ENCODE measurements around the gene GUCA1A.

Gene GUCA1A

DNA sequence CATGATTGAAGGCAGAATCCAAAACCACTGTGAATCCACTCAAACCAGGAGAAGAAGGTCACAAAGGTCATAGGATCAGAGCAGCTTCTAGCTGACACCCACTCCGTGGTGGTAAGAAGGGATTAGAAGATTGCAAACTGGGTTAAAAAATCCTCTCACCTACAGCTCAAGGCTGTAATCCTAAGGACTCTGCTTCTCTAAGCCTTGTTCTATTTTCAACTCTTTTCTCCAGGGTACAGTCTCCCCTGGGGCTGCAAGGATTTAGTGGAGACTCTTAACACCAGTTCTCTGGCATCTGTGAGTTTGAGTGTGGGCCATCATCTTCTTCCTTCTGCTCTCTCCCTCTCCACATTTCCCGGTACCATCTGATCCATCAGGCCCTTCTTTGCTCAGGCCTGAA is at the start of gene GUCA1A:
TSS of gene GUCA1A (plus strand) at position 264 of the 400 bp plus-strand sequence. CDS start 250 bp downstream, outside the sequence.
- DNase-seq (ENCODE audit: low read depth) = no peak

GRCh38 chr6:42123379-42124103 is 49.6 kb upstream of the GUCA1A start:
- no peak for DNase-seq (ENCODE audit: low read depth)

- no peak for DNase-seq (ENCODE audit: low read depth)
Observed at GRCh38 chr6:42124223-42124836, 48.8 kb upstream of the GUCA1A start.

- no peak for DNase-seq (ENCODE audit: low read depth)
Observed at GRCh38 chr6:42125231-42125630, 47.9 kb upstream of the GUCA1A start.

- no peak for DNase-seq (ENCODE audit: low read depth)
Observed at GRCh38 chr6:42125663-42126062, 47.5 kb upstream of the GUCA1A start.

GRCh38 chr6:42128460-42129359 is 44.5 kb upstream of the GUCA1A start:
- no peak for DNase-seq (ENCODE audit: low read depth)

- DNase-seq (ENCODE audit: low read depth) = no peak
Observed at GRCh38 chr6:42129360-42129676, 43.8 kb upstream of the GUCA1A start.

- peak; percentile 26 for DNase-seq (ENCODE audit: low read depth)
Observed at GRCh38 chr6:42131531-42131930, 41.6 kb upstream of the GUCA1A start.

- DNase-seq (ENCODE audit: low read depth) = no peak
Observed at GRCh38 chr6:42133926-42134325, 39.2 kb upstream of the GUCA1A start.

GRCh38 chr6:42135161-42135560 is 38.0 kb upstream of the GUCA1A start:
- no peak for DNase-seq (ENCODE audit: low read depth)

DNA sequence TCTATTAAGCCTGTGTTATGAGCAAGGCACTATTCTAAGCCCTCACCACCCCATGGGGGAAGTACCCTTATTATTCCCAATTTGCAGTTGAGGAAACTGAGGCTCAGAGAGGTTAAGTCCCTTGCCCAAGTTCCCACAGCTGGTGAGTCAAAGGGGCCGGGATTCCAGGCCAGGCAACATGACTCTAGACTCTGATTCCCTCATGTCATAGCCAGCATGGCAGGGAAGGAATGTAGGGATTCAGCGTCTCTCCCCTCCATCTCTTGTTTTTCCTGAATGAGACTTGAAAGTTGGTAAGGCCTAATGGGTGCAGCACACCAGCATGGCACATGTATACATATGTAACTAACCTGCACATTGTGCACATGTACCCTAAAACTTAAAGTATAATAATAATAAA is 37.4 kb upstream of the GUCA1A start:
- DNase-seq (ENCODE audit: low read depth) = no peak

- peak; percentile 19 for DNase-seq (ENCODE audit: low read depth)
Observed at GRCh38 chr6:42136508-42137193, 36.5 kb upstream of the GUCA1A start.

DNA sequence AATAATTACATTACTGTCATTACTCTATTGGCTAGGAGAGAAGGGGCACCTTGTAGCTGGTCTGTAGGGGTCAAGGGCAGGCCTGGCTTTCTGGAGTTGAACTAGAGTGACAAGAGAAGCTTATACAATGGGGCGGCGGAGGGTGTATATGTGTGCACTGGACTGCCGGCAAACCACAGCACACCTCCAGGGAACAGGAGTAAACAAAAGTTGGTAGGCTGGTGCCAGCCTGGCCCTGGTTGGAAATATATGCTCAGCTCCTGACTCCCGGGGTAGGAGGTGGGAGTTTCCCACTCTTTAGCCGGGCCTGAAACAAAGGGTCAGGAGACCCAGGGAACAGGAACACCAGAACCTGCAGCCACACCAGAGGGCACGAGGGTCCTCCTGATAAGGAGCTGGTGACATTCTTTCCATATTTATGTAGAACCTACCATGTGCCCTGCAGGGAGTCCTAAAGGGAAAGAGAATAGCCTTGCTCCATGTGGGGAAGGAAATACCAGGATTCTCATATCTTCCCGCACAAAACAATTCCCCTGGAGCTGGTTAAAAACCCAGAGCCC is 35.9 kb upstream of the GUCA1A start:
- no peak for DNase-seq (ENCODE audit: low read depth)

DNA sequence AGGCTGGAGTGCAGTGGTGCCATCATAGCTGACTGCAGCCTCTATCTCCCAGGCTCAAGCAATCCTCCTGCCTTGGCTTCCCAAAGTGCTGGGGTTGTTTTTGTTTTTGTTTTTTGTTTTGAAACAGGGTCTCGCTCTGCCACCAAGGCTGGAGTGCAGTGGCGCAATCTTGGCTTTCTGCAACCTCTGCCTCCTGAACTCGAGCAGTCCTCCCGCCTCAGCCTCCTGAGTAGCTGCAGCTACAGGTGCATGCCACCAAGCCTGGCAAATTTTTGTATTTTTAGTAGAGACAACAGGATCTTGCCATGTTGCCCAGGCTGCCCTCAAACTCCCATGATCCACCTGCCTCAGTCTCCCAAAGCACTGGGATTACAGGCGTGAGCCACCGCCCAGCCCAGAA is 35.0 kb upstream of the GUCA1A start:
- no peak for DNase-seq (ENCODE audit: low read depth)

- no peak for DNase-seq (ENCODE audit: low read depth)
Observed at GRCh38 chr6:42138630-42139619, 34.2 kb upstream of the GUCA1A start.

DNA sequence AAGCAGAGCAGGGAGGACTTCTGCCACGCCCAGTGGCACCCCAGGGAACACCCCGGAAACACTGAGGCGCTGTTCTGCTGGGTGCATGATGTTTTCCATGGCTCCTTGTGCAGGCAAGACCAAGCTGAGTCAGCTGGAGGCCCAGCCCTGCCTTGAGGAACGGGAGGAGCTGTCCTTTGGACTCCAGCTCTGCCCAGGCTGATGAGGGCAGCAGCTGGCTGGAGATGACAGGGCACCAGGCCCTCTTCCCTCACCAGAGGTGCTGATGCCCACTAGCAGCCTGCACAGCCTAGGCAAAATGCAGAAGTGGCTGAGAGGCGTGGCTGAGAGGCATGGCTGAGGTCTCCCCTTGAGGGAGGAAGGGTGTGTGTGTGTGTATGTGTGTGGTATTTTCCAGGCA is 33.1 kb upstream of the GUCA1A start:
- peak; percentile 37 for DNase-seq (ENCODE audit: low read depth)

- no peak for DNase-seq (ENCODE audit: low read depth)
Observed at GRCh38 chr6:42140756-42141602, 32.2 kb upstream of the GUCA1A start.

DNA sequence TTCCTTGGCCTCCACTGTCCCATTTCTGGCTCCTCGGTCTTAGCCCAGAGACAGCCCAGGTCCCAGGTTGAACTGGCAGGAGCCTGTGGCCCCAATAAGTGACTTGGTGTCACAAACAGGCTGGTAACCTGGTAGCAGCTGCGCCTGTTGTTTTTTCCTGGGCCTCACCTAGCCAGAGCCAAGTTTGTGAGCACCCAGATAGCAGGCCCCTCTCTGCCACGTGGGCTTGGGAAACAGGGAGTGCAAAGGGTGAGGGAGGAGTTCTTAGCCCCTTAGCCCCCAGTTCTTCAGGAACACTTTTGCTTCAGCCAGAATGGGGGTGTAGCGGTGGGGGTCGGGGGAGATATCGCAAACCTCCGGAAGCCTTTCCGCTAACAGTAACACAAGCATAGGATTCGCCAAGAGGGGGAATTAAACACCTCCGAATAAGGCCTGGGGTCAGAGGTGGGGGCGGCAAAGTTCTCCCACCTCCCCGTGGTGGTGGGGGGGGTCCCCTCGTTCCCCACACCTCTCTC is 31.5 kb upstream of the GUCA1A start:
- DNase-seq (ENCODE audit: low read depth) = no peak

DNA sequence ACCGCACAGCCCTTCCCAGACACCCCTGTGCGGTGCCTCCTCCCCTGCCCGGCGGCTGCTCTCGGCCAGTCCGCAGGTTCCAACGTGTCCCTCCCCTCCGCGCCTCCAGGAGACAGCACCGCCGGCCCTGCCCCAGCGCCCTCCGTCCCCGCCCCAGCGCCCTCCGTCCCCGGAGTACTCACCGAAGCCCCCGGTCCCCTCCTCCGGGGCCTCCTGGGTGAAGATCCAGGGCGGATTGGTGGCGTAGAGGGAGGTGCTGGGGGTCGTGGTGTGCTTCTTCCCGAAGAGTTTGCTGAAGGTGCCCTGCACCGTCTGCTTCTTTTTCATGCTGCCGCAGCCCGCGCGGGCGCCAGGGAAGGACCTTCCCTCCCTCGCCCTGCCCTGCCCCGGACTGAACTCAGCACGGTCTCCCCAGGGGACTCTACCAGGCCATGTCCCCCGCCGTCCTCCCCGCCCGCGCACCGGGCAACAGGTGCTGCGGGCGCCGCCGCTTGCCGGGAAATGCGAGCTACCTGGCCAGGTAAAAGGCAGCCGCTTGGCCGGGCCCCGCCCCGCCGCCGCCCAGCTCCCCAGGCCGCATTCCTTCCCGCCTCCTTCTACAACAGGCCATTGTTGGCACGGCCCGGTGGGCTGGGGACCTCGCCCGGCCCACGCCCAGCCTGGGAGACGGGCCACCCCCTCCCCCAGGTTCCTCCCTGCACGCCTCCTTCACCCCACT is 30.9 kb upstream of the GUCA1A start, which contains the start of gene C6orf132:
TSS of gene C6orf132 (minus strand) at position 503 of the 718 bp plus-strand sequence. CDS start at position 327, 176 bp downstream.
- no peak for DNase-seq (ENCODE audit: low read depth)
